A549 (cell line): ENCODE data around the gene PSMD13. TPM values are rescaled to one million over a fixed set of nuclear protein-coding genes. Genes with fewer than 3 reads are reported as not detected.

Experiments
- ATAC-seq, 2 experiments: fragments of 200-7000 bp in 1 of 2; fragments of >200 bp in 1 of 2; cut with Nextera tagmentation in 1 of 2; cut with Tn5 transposase in 1 of 2; 3 replicates each; pipeline versions ENCODE4 v1.8.0 to v1.9.1; 2018 to 2020; ENCODE audit warnings: mild to moderate bottlenecking in 1 of 2, moderate library complexity in 1 of 2
- CTCF ChIA-PET: fragments of 300-600 bp; sonication (Branson Sonifier 250); formaldehyde crosslinking; extraction: SDS; loops from one replicate; lab custom pipeline; 2021; ENCODE audit warnings: antibody characterized with exemption, inconsistent platforms; lab: Yijun Ruan, JAX
- POLR2A ChIA-PET: fragments of 350-600 bp; formaldehyde crosslinking; extraction: SDS; loops from one replicate; lab custom pipeline; 2021; ENCODE audit warnings: antibody characterized with exemption, inconsistent platforms; lab: Yijun Ruan, JAX
- DNase-seq, 2 experiments: peaks; one replicate each; pipeline versions ENCODE4 v3.0.0 to v3.0.0-alpha.2; 2011 to 2016; ENCODE audit warnings: low read depth in 1 of 2, low spot score in 1 of 2
- FAIRE-seq: peaks from 2 replicates; lab custom pipeline; 2011; peaks lifted over from hg19 to GRCh38; lab: Jason Lieb, UNC
- H3K27ac ChIP-seq, 2 experiments: fragments of >200 bp; sonication (Bioruptor Twin); formaldehyde crosslinking; 3 replicates each; pipeline ENCODE4 v1.5.1; 2016 to 2017
- H3K4me1 ChIP-seq: fragments of >200 bp; sonication (Bioruptor Twin); formaldehyde crosslinking; 3 replicates; pipeline ENCODE4 v1.6.1; 2016
- H3K4me2 ChIP-seq: fragments of >200 bp; sonication (Bioruptor Twin); formaldehyde crosslinking; 3 replicates; pipeline ENCODE4 v1.6.1; 2016
- H3K4me3 ChIP-seq: fragments of >200 bp; sonication (Bioruptor Twin); formaldehyde crosslinking; 3 replicates; pipeline ENCODE4 v1.5.1; 2016
- H3K9me3 ChIP-seq: fragments of >200 bp; sonication (Bioruptor Twin); formaldehyde crosslinking; 3 replicates; pipeline ENCODE4 v1.6.1; 2016
- BCL3 ChIP-seq: fragments of >200 bp; sonication (Bioruptor Twin); formaldehyde crosslinking; IDR thresholded peaks from 3 replicates; pipeline ENCODE4 v1.6.1; 2016
- CBX8 ChIP-seq: fragments of 200-600 bp; sonication (generic); IDR thresholded peaks from 2 replicates; pipeline ENCODE4 v1.6.1; 2016
- CEBPB ChIP-seq, 2 experiments: fragments of >200 bp in 1 of 2; sonication (Bioruptor Twin) in 1 of 2; formaldehyde crosslinking in 1 of 2; IDR thresholded peaks; 2 replicates each; pipeline ENCODE4 v1.6.1; 2012 to 2016
- CHD4 ChIP-seq: fragments of 200-600 bp; sonication (generic); IDR thresholded peaks from 2 replicates; pipeline ENCODE4 v1.6.1; 2016; ENCODE audit warnings: antibody characterized with exemption, mild to moderate bottlenecking, borderline replicate concordance
- ESRRA ChIP-seq: fragments of 150-350 bp; IDR thresholded peaks from 2 replicates; pipeline ENCODE4 v1.6.1; 2014; ENCODE audit warnings: mild to moderate bottlenecking, low read length, borderline replicate concordance
- HOXA7 ChIP-seq: fragments of 250-450 bp; sonication (Bioruptor Pico); IDR thresholded peaks from 2 replicates; pipeline ENCODE4 v1.5.0; 2020; ENCODE audit warnings: mild to moderate bottlenecking, moderate library complexity
- HOXB13 ChIP-seq: fragments of 250-450 bp; sonication (Bioruptor Pico); IDR thresholded peaks from 2 replicates; pipeline ENCODE4 v1.5.0; 2020; ENCODE audit warnings: low read depth, mild to moderate bottlenecking, moderate library complexity
- HOXB5 ChIP-seq: fragments of 250-450 bp; sonication (Bioruptor Pico); IDR thresholded peaks from 2 replicates; pipeline ENCODE4 v1.5.0; 2020; ENCODE audit warnings: mild to moderate bottlenecking, moderate library complexity
- JUN ChIP-seq, 2 experiments: fragments of >200 bp; sonication (Bioruptor Twin); formaldehyde crosslinking; IDR thresholded peaks; 2 replicates in 1 of 2; 3 replicates in 1 of 2; pipeline ENCODE4 v1.6.1; 2016 to 2017
- MAFK ChIP-seq: fragments of 450-650 bp; IDR thresholded peaks from 2 replicates; pipeline ENCODE4 v1.6.1; 2014; ENCODE audit not compliant: partially characterized antibody
- MAZ ChIP-seq: fragments of 150-350 bp; IDR thresholded peaks from 2 replicates; pipeline ENCODE4 v1.6.1; 2014; ENCODE audit warnings: antibody characterized with exemption, low read depth, low read length, borderline replicate concordance
- NR3C1 ChIP-seq: fragments of >200 bp; sonication (Bioruptor Twin); formaldehyde crosslinking; IDR thresholded peaks from 3 replicates; pipeline ENCODE4 v1.6.1; 2017
- POLR2A ChIP-seq: IDR thresholded peaks from 2 replicates; pipeline ENCODE4 v1.6.1; 2012; ENCODE audit warnings: mild to moderate bottlenecking, low read length
- RAD21 ChIP-seq, 2 experiments: fragments of >200 bp in 1 of 2; sonication (Bioruptor Twin) in 1 of 2; formaldehyde crosslinking in 1 of 2; IDR thresholded peaks in 1 of 2; conservative IDR thresholded peaks in 1 of 2; 2 replicates in 1 of 2; 3 replicates in 1 of 2; pipeline ENCODE4 v1.6.1; 2012 to 2018; ENCODE audit warnings: inconsistent platforms in 1 of 2
- RARB ChIP-seq: fragments of 250-450 bp; sonication (Bioruptor Pico); IDR thresholded peaks from 2 replicates; pipeline ENCODE4 v1.8.0; 2021; ENCODE audit warnings: mild to moderate bottlenecking, moderate library complexity
- SREBF2 ChIP-seq: fragments of 450-650 bp; IDR thresholded peaks from 2 replicates; pipeline ENCODE4 v1.6.1; 2014; ENCODE audit warnings: mild to moderate bottlenecking, moderate library complexity
- TFCP2L1 ChIP-seq: fragments of 250-450 bp; sonication (Bioruptor Pico); IDR thresholded peaks from 2 replicates; pipeline ENCODE4 v1.5.0; 2021; ENCODE audit warnings: mild to moderate bottlenecking
- TP53 ChIP-seq: fragments of 250-450 bp; sonication (Bioruptor Pico); IDR thresholded peaks from 2 replicates; pipeline ENCODE4 v1.5.0; 2021; ENCODE audit warnings: mild to moderate bottlenecking, moderate library complexity
- ZFP36 ChIP-seq: fragments of 450-650 bp; IDR thresholded peaks from 2 replicates; pipeline ENCODE4 v1.6.1; 2014; ENCODE audit warnings: borderline replicate concordance; ENCODE audit not compliant: partially characterized antibody
- ZNF302 ChIP-seq: fragments of 250-450 bp; sonication (Bioruptor Pico); IDR thresholded peaks from 2 replicates; pipeline ENCODE4 v1.9.0; 2021; ENCODE audit warnings: inconsistent platforms, mild to moderate bottlenecking, moderate library complexity
- WGBS: methylation state at CpG from one replicate; pipeline ENCODE4 v1.1.6; 2017; ENCODE audit errors: missing lambda C conversion rate; 5-methylcytosine and 5-hydroxymethylcytosine counted together
- polyA plus RNA-seq, 4 experiments: library from polyadenylated mRNA; depleted of rRNA in 3 of 4; stranded (reverse); fragments of >200 nt; fragmentation: RNase III in 1 of 4; extraction: RNeasy Plus Mini Kit Qiagen cat#74134 plus additional on column Dnase treatment in 1 of 4; gene quantifications; 2 replicates in 3 of 4; 3 replicates in 1 of 4; pipeline ENCODE4 v1.2.3, GENCODE V29; 2011 to 2017
- TF ChIP-seq, protein P1 (sequence below): IDR thresholded peaks from 2 replicates; pipeline ENCODE4 v1.6.1; 2012; ENCODE audit warnings: low read depth, borderline replicate concordance
- TF ChIP-seq, protein P2 (sequence below): IDR thresholded peaks from 2 replicates; pipeline ENCODE4 v1.6.1; 2012
- TF ChIP-seq, protein P3 (sequence below): fragments of 150-350 bp; IDR thresholded peaks from 2 replicates; pipeline ENCODE4 v1.6.1; 2014; ENCODE audit warnings: low read depth, mild to moderate bottlenecking, low read length
- TF ChIP-seq, protein P4 (sequence below): fragments of 250-450 bp; sonication (Bioruptor Pico); IDR thresholded peaks from 2 replicates; pipeline ENCODE4 v1.5.0; 2020; ENCODE audit warnings: low read depth, mild to moderate bottlenecking, moderate library complexity
- TF ChIP-seq, protein P5 (sequence below): fragments of 450-650 bp; IDR thresholded peaks from 2 replicates; pipeline ENCODE4 v1.6.1; 2014; ENCODE audit warnings: antibody characterized with exemption

The PSMD13 gene
- polyA plus RNA-seq, 2 of the 4 experiments (the other 2 are of a cell fraction): 153 to 198 TPM

- 83% methylated on average over 8 of the region's 8 CpGs for WGBS
- CTCF ChIA-PET: interaction anchor here (0.9 to 2.0 kb wide), 5 partner anchors 12 to 214 kb away, joined by 3 to 7 read pairs (median 3); no protein-coding TSS in a partner anchor
- DNase-seq: no peak
- no peak for ATAC-seq
- no peak for TF ChIP-seq TFCP2L1 (CRISPR knock-in tag)
- no peak for TF ChIP-seq MAFK
- no peak for TF ChIP-seq TP53
- TF ChIP-seq, protein P1, sequence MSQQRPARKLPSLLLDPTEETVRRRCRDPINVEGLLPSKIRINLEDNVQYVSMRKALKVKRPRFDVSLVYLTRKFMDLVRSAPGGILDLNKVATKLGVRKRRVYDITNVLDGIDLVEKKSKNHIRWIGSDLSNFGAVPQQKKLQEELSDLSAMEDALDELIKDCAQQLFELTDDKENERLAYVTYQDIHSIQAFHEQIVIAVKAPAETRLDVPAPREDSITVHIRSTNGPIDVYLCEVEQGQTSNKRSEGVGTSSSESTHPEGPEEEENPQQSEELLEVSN: no peak
- no peak for TF ChIP-seq CHD4
- no peak for TF ChIP-seq HOXB13
- TF ChIP-seq POLR2A: no peak
- no peak for TF ChIP-seq ZFP36
- TF ChIP-seq, protein P2, sequence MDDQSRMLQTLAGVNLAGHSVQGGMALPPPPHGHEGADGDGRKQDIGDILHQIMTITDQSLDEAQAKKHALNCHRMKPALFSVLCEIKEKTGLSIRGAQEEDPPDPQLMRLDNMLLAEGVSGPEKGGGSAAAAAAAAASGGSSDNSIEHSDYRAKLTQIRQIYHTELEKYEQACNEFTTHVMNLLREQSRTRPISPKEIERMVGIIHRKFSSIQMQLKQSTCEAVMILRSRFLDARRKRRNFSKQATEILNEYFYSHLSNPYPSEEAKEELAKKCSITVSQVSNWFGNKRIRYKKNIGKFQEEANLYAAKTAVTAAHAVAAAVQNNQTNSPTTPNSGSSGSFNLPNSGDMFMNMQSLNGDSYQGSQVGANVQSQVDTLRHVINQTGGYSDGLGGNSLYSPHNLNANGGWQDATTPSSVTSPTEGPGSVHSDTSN: no peak
- no peak for TF ChIP-seq BCL3
- no peak for TF ChIP-seq JUN (IDR thresholded peaks at IDR 0.05)
- no peak for TF ChIP-seq CBX8
- TF ChIP-seq HOXA7 (CRISPR knock-in tag): no peak
- TF ChIP-seq HOXB5 (CRISPR knock-in tag): no peak
- TF ChIP-seq, protein P3, sequence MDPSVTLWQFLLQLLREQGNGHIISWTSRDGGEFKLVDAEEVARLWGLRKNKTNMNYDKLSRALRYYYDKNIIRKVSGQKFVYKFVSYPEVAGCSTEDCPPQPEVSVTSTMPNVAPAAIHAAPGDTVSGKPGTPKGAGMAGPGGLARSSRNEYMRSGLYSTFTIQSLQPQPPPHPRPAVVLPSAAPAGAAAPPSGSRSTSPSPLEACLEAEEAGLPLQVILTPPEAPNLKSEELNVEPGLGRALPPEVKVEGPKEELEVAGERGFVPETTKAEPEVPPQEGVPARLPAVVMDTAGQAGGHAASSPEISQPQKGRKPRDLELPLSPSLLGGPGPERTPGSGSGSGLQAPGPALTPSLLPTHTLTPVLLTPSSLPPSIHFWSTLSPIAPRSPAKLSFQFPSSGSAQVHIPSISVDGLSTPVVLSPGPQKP: no peak
- TF ChIP-seq SREBF2: no peak
- POLR2A ChIA-PET: interaction anchor here (0.9 kb wide), 1 partner anchor 28 kb away, joined by 5 read pairs; the partner anchor contains the start of genes BET1L and RIC8A
- H3K4me1 ChIP-seq: peaks cover 17% of the 10 kb centered on the region; the same call in 2 of the 3 replicates
- FAIRE-seq: no peak
- no peaks in the 10 kb centered on the region for H3K9me3 ChIP-seq
- peak overlapping the region; percentile 91 for H3K4me3 ChIP-seq
- peak overlapping the region; percentile 78 to 95; a peak in 5 of 6 replicates for H3K27ac ChIP-seq
- H3K4me2 ChIP-seq: peak overlapping the region; percentile 88
Observed at GRCh38 chr11:235180-235579, 1.6 kb upstream of the PSMD13 start.

- peak in 1 of 2 experiments; percentile 29; a peak in 4 of 6 replicates for ATAC-seq
- ChIA-PET POLR2A (no interaction called here), CTCF (interaction anchor here (0.9 to 2.0 kb wide), 4 partner anchors 13 to 213 kb away, joined by 3 to 7 read pairs (median 5); no protein-coding TSS in a partner anchor)
- DNase-seq: no peak
- peak overlapping the region; percentile 78 to 95 for H3K27ac ChIP-seq
- 6% methylated on average over 13 of the region's 13 CpGs for WGBS
- FAIRE-seq: no peak
- H3K9me3 ChIP-seq: no peaks in the 10 kb centered on the region
- peaks cover 17% of the 10 kb centered on the region; the same call in 2 of the 3 replicates for H3K4me1 ChIP-seq
- H3K4me3 ChIP-seq: peak overlapping the region; percentile 91
- peak overlapping the region; percentile 88 for H3K4me2 ChIP-seq
- no peak for TF ChIP-seq RARB
- TF ChIP-seq, protein P4, sequence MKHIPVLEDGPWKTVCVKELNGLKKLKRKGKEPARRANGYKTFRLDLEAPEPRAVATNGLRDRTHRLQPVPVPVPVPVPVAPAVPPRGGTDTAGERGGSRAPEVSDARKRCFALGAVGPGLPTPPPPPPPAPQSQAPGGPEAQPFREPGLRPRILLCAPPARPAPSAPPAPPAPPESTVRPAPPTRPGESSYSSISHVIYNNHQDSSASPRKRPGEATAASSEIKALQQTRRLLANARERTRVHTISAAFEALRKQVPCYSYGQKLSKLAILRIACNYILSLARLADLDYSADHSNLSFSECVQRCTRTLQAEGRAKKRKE: no peak
- no peak for TF ChIP-seq ZNF302 (CRISPR knock-in tag)
- no peak for TF ChIP-seq CEBPB (IDR thresholded peaks at IDR 0.05)
- TF ChIP-seq NR3C1: no peak
- TF ChIP-seq, protein P3: no peak
- TF ChIP-seq, protein P5, sequence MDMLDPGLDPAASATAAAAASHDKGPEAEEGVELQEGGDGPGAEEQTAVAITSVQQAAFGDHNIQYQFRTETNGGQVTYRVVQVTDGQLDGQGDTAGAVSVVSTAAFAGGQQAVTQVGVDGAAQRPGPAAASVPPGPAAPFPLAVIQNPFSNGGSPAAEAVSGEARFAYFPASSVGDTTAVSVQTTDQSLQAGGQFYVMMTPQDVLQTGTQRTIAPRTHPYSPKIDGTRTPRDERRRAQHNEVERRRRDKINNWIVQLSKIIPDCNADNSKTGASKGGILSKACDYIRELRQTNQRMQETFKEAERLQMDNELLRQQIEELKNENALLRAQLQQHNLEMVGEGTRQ: no peak
- no peak for TF ChIP-seq MAZ
- TF ChIP-seq RAD21 (conservative IDR thresholded peaks at IDR 0.05 in 1 of 2, IDR thresholded peaks at IDR 0.05 in 1 of 2): no peak
- TF ChIP-seq ESRRA: no peak
- TF ChIP-seq, protein P2: no peak
Observed at GRCh38 chr11:235609-235996, 1.2 kb upstream of the PSMD13 start.
